Right lobe of liver (tissue), 4 donors: ENCODE data around the gene HCST.
"Not testable (repeated sequence)": the region's sequence is repeated elsewhere in the genome, so short reads cannot be mapped to it uniquely, and the experiment has no call there.

Source experiments
- CTCF ChIP-seq, 4 donors: fragments of 200-600 bp in 3 of 4; fragments of 450-650 bp in 1 of 4; IDR thresholded peaks; one replicate each; pipeline versions ENCODE4 v1.5.1 to v1.8.0; 2016 to 2022; ENCODE audit warnings: antibody characterized with exemption in 4 of 4, mild to moderate bottlenecking in 2 of 4
- POLR2A ChIP-seq: fragments of 450-650 bp; IDR thresholded peaks from one replicate; pipeline ENCODE4 v1.6.1; 2017; ENCODE audit warnings: antibody characterized with exemption, mild to moderate bottlenecking
- donor health status: DM: no; HTN: no; CAD: no.
- donor health status: DM: no; HTN: no; CAD: no.
- donor health status: DM: no; HTN: yes; CAD: no.

GRCh38 chr19:35891819-35892218, 10.5 kb upstream of the HCST start:
- not testable (repeated sequence) for TF ChIP-seq CTCF (IDR thresholded peaks at IDR 0.05); POLR2A
